AG04450 (cell line): ENCODE measurements around the gene TTC6. TPM values are rescaled to one million over a fixed set of nuclear protein-coding genes. Genes with fewer than 3 reads are reported as not detected.

Source experiments
- CTCF ChIA-PET: fragments of 300-600, 350-600 bp; formaldehyde crosslinking; extraction: SDS; loops from one replicate; lab custom pipeline; 2022; ENCODE audit warnings: antibody characterized with exemption, inconsistent platforms; lab: Charles Lee
- POLR2A ChIA-PET: fragments of 350-600 bp; formaldehyde crosslinking; extraction: SDS; loops from one replicate; lab custom pipeline; 2021; ENCODE audit warnings: antibody characterized with exemption, inconsistent platforms; lab: Yijun Ruan, JAX
- DNase-seq: peaks from one replicate; pipeline ENCODE4 v3.0.0-alpha.2; 2011; ENCODE audit warnings: low read depth, low spot score
- H3K27ac ChIP-seq: one replicate; pipeline ENCODE4 v1.5.1; 2012; ENCODE audit warnings: low read depth, low read length, control low read depth
- H3K27me3 ChIP-seq: one replicate; pipeline ENCODE4 v1.6.0; 2012; ENCODE audit warnings: low read length; ENCODE audit not compliant: control insufficient read depth, insufficient read depth
- H3K4me3 ChIP-seq: 2 replicates; pipeline ENCODE4 v1.5.1; 2011; ENCODE audit warnings: mild to moderate bottlenecking, low read depth, low read length, control low read depth
- H3K9me3 ChIP-seq: 2 replicates; pipeline ENCODE4 v1.5.1; 2012; ENCODE audit warnings: low read length; ENCODE audit not compliant: control insufficient read depth, insufficient read depth
- CTCF ChIP-seq: IDR thresholded peaks from 2 replicates; pipeline ENCODE4 v1.5.1; 2011; ENCODE audit warnings: low read depth, low read length, control low read depth, inconsistent platforms
- polyA plus RNA-seq: library from polyadenylated mRNA; depleted of rRNA; stranded (reverse); fragments of >200 nt; gene quantifications from 2 replicates; pipeline ENCODE4 v1.2.3, GENCODE V29; 2011; rRNA removed

TTC6 gene
- polyA plus RNA-seq, 1 experiment: not detected

- H3K27me3 ChIP-seq: no peaks in the 10 kb centered on the region
- no peak for TF ChIP-seq CTCF
- H3K9me3 ChIP-seq: no peaks in the 10 kb centered on the region
- ChIA-PET POLR2A (interaction anchor here (0.5 kb wide), 1 partner anchor 541 kb away, joined by 3 read pairs; no protein-coding TSS in a partner anchor), CTCF (interaction anchor here (1.0 to 1.1 kb wide), 2 partner anchors 394 to 409 kb away, joined by 3 read pairs; no protein-coding TSS in a partner anchor)
- no peak overlapping the region for H3K27ac ChIP-seq
- DNase-seq: no peak
- H3K4me3 ChIP-seq: no peak overlapping the region
These were observed 45.7 kb downstream of the TTC6 start for GRCh38 chr14:37641117-37641516.

GRCh38 chr14:37642125-37642524, 46.7 kb downstream of the TTC6 start:
- H3K27ac ChIP-seq: no peak overlapping the region
- CTCF ChIA-PET: interaction anchor here (1.1 kb wide), 1 partner anchor 395 kb away, joined by 3 read pairs; no protein-coding TSS in a partner anchor
- no peaks in the 10 kb centered on the region for H3K9me3 ChIP-seq
- no peaks in the 10 kb centered on the region for H3K27me3 ChIP-seq
- DNase-seq: no peak
- POLR2A ChIA-PET: no interaction called here
- TF ChIP-seq CTCF: no peak
- H3K4me3 ChIP-seq: no peak overlapping the region

GRCh38 chr14:37643701-37644100, 48.3 kb downstream of the TTC6 start:
- H3K4me3 ChIP-seq: no peak overlapping the region
- TF ChIP-seq CTCF: no peak
- H3K9me3 ChIP-seq: no peaks in the 10 kb centered on the region
- DNase-seq: no peak
- H3K27ac ChIP-seq: no peak overlapping the region
- ChIA-PET CTCF (no interaction called here), POLR2A (no interaction called here)
- no peaks in the 10 kb centered on the region for H3K27me3 ChIP-seq

Other genes with a start within 250 kb of the TTC6 start
- gene FOXA1, start 380 bp upstream of the TTC6 start, polyA plus RNA-seq: 0.07 and 0.17 TPM in 2 replicates